Liver (tissue), 9 donors: ENCODE measurements around the gene SIL1. TPM values are rescaled to one million over a fixed set of nuclear protein-coding genes. Genes with fewer than 3 reads are reported as not detected.

Source experiments
- DNase-seq: peaks from one replicate; pipeline ENCODE4 v3.0.0-alpha.2; 2017; ENCODE audit warnings: low spot score
- H3K27ac ChIP-seq, 2 donors: one replicate each; pipeline ENCODE4 v1.7.0; 2013; ENCODE audit warnings: inconsistent platforms in 2 of 2, low read length in 2 of 2, control low read depth in 1 of 2, low read depth in 1 of 2, mild to moderate bottlenecking in 1 of 2
- H3K27me3 ChIP-seq, 4 donors: one replicate each; pipeline versions ENCODE4 v1.6.1 to v1.7.0; 2013; ENCODE audit warnings: low read length in 3 of 4, inconsistent platforms in 1 of 4, mild to moderate bottlenecking in 1 of 4, moderate library complexity in 1 of 4; ENCODE audit not compliant: control insufficient read depth in 4 of 4, insufficient read depth in 4 of 4
- H3K36me3 ChIP-seq, 4 donors: one replicate each; pipeline versions ENCODE4 v1.6.1 to v1.7.0; 2013; ENCODE audit warnings: low read length in 3 of 4, mild to moderate bottlenecking in 3 of 4, low read depth in 1 of 4, moderate library complexity in 1 of 4; ENCODE audit not compliant: control insufficient read depth in 4 of 4, insufficient read depth in 3 of 4
- H3K4me1 ChIP-seq, 4 donors: one replicate each; pipeline versions ENCODE4 v1.6.1 to v1.7.0; 2013; ENCODE audit warnings: low read length in 3 of 4, mild to moderate bottlenecking in 3 of 4, moderate library complexity in 1 of 4; ENCODE audit not compliant: control insufficient read depth in 4 of 4, insufficient read depth in 4 of 4
- H3K4me3 ChIP-seq, 3 donors: one replicate each; pipeline versions ENCODE4 v1.6.1 to v1.7.0; 2013; ENCODE audit warnings: low read length in 3 of 3, control low read depth in 1 of 3, low read depth in 1 of 3, mild to moderate bottlenecking in 1 of 3
- H3K9ac ChIP-seq, 2 donors: one replicate each; pipeline ENCODE4 v1.7.0; 2013; ENCODE audit warnings: low read length in 2 of 2, mild to moderate bottlenecking in 2 of 2, moderate library complexity in 2 of 2, control low read depth in 1 of 2, low read depth in 1 of 2
- H3K9me3 ChIP-seq, 4 donors: one replicate each; pipeline versions ENCODE4 v1.6.1 to v1.7.0; 2013; ENCODE audit warnings: low read length in 3 of 4; ENCODE audit not compliant: control insufficient read depth in 4 of 4
- FOXA1 ChIP-seq: IDR thresholded peaks from 2 replicates; pipeline ENCODE4 v1.6.1; 2016; ENCODE audit warnings: antibody characterized with exemption
- FOXA2 ChIP-seq: IDR thresholded peaks from 2 replicates; pipeline ENCODE4 v1.6.1; 2016; ENCODE audit warnings: antibody characterized with exemption
- GABPA ChIP-seq, 2 donors: IDR thresholded peaks in 1 of 2; conservative IDR thresholded peaks in 1 of 2; 2 replicates each; pipeline ENCODE4 v1.6.1; 2016; ENCODE audit warnings: antibody characterized with exemption in 2 of 2, mild to moderate bottlenecking in 1 of 2, moderate library complexity in 1 of 2
- HNF4G ChIP-seq: IDR thresholded peaks from 2 replicates; pipeline ENCODE4 v1.6.1; 2016; ENCODE audit warnings: antibody characterized with exemption
- JUND ChIP-seq, 2 donors: IDR thresholded peaks; 2 replicates each; pipeline ENCODE4 v1.6.1; 2016; ENCODE audit warnings: antibody characterized with exemption in 2 of 2
- NR2F2 ChIP-seq: IDR thresholded peaks from 2 replicates; pipeline ENCODE4 v1.6.1; 2016; ENCODE audit warnings: antibody characterized with exemption
- RAD21 ChIP-seq, 2 donors: IDR thresholded peaks; 2 replicates each; pipeline ENCODE4 v1.6.1; 2016; ENCODE audit warnings: antibody characterized with exemption in 2 of 2, mild to moderate bottlenecking in 2 of 2
- RXRA ChIP-seq, 2 donors: IDR thresholded peaks; 2 replicates each; pipeline ENCODE4 v1.6.1; 2017 to 2018; ENCODE audit warnings: antibody characterized with exemption in 2 of 2, mild to moderate bottlenecking in 1 of 2
- SP1 ChIP-seq: IDR thresholded peaks from 2 replicates; pipeline ENCODE4 v1.6.1; 2018; ENCODE audit warnings: antibody characterized with exemption, mild to moderate bottlenecking
- TAF1 ChIP-seq: conservative IDR thresholded peaks from 2 replicates; pipeline ENCODE4 v1.6.1; 2016; ENCODE audit warnings: antibody characterized with exemption, mild to moderate bottlenecking
- YY1 ChIP-seq: IDR thresholded peaks from 2 replicates; pipeline ENCODE4 v1.6.1; 2016; ENCODE audit warnings: antibody characterized with exemption, mild to moderate bottlenecking
- WGBS: extraction: QIAGEN DNeasy Blood & Tissue Kit; methylation state at CpG from one replicate; pipeline ENCODE4 v1.1.7; 2013; 5-methylcytosine and 5-hydroxymethylcytosine counted together
- polyA plus RNA-seq, 2 donors: library from polyadenylated mRNA; stranded (reverse) in 1 of 2; unstranded in 1 of 2; fragments of 200-250 nt in 1 of 2; fragments of >200 nt in 1 of 2; fragmentation: Nextera tagmentation in 1 of 2; extraction: Ambion mirVana in 1 of 2; gene quantifications; one replicate each; pipeline versions ENCODE4 v1.2.1 to v1.2.3, GENCODE V29; 2013 to 2015
- total RNA-seq, 2 donors: library from RNA; depleted of rRNA; stranded (reverse); fragments of >200 nt; gene quantifications; one replicate each; pipeline ENCODE4 v1.2.3, GENCODE V29; 2014
- TF ChIP-seq, protein P1 (sequence below): IDR thresholded peaks from 2 replicates; pipeline ENCODE4 v1.6.1; 2016; ENCODE audit warnings: antibody characterized with exemption, mild to moderate bottlenecking
- TF ChIP-seq, protein P2 (sequence below): IDR thresholded peaks from 2 replicates; pipeline ENCODE4 v1.6.1; 2016; ENCODE audit warnings: antibody characterized with exemption
- TF ChIP-seq, protein P3 (sequence below): IDR thresholded peaks from 2 replicates; pipeline ENCODE4 v1.6.1; 2016; ENCODE audit warnings: antibody characterized with exemption
- TF ChIP-seq, protein P4 (sequence below): fragments of 150-350 bp; IDR thresholded peaks from 2 replicates; pipeline ENCODE4 v1.5.1; 2017; ENCODE audit warnings: improper control_type of control experiment, low read depth, low read length; ENCODE audit not compliant: missing input control
- TF ChIP-seq, protein P5 (sequence below): IDR thresholded peaks from 2 replicates; pipeline ENCODE4 v1.6.1; 2016; ENCODE audit warnings: antibody characterized with exemption
- donor health status: healthy.
- donor health status: healthy.
- donor health status: healthy.
- donor health status: healthy.
- donor health status: healthy.

Gene SIL1
- total and polyA plus RNA-seq, 4 donors = 38.1 to 95.1 (median 76.2) TPM

DNA sequence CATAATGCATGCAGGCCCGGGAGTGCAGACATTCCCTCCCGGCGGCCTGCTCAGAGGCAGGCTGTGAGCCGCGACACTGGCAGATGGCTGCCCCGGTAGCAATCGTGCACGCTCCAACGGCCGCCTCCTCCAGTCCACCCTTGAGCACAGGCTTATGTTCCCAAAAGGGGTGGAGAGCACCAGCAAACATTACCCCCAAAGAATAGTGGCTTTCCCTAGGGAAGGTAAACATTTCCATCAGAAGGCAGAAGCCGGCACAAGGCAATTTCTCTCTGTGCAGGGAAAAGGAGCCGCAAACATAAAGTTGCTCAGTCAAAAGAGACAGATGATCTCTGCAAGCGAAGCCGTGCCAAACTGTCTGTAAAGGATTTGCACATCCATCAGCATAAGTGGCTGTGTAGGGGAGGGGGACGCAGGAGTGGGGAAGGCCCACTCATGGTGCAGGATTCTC lies 92.5 kb downstream of the SIL1 start:
- no peaks in the 10 kb centered on the region for H3K4me1 ChIP-seq
- peaks cover 0 to 2% (median under 1%) of the 10 kb centered on the region in 4 donors for H3K36me3 ChIP-seq
- no peak overlapping the region for H3K4me3 ChIP-seq
- no peak overlapping the region for H3K27ac ChIP-seq
- DNase-seq = no peak
- WGBS = 87% methylated on average over 15 of the region's 15 CpGs
- no peaks in the 10 kb centered on the region for H3K9me3 ChIP-seq
- no peaks in the 10 kb centered on the region for H3K27me3 ChIP-seq
- no peak overlapping the region for H3K9ac ChIP-seq
- TF ChIP-seq FOXA1 (no peak), TAF1 (no peak), RAD21 (IDR thresholded peaks at IDR 0.05) (no peak), GABPA (IDR thresholded peaks at IDR 0.05 in 1 of 2, conservative IDR thresholded peaks at IDR 0.05 in 1 of 2) (no peak), FOXA2 (no peak), SP1 (no peak), NR2F2 (no peak), JUND (IDR thresholded peaks at IDR 0.05) (no peak), RXRA (IDR thresholded peaks at IDR 0.05) (no peak), YY1 (no peak), HNF4G (no peak)
- TF ChIP-seq, protein P1, sequence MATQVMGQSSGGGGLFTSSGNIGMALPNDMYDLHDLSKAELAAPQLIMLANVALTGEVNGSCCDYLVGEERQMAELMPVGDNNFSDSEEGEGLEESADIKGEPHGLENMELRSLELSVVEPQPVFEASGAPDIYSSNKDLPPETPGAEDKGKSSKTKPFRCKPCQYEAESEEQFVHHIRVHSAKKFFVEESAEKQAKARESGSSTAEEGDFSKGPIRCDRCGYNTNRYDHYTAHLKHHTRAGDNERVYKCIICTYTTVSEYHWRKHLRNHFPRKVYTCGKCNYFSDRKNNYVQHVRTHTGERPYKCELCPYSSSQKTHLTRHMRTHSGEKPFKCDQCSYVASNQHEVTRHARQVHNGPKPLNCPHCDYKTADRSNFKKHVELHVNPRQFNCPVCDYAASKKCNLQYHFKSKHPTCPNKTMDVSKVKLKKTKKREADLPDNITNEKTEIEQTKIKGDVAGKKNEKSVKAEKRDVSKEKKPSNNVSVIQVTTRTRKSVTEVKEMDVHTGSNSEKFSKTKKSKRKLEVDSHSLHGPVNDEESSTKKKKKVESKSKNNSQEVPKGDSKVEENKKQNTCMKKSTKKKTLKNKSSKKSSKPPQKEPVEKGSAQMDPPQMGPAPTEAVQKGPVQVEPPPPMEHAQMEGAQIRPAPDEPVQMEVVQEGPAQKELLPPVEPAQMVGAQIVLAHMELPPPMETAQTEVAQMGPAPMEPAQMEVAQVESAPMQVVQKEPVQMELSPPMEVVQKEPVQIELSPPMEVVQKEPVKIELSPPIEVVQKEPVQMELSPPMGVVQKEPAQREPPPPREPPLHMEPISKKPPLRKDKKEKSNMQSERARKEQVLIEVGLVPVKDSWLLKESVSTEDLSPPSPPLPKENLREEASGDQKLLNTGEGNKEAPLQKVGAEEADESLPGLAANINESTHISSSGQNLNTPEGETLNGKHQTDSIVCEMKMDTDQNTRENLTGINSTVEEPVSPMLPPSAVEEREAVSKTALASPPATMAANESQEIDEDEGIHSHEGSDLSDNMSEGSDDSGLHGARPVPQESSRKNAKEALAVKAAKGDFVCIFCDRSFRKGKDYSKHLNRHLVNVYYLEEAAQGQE = no peak
- TF ChIP-seq, protein P2, sequence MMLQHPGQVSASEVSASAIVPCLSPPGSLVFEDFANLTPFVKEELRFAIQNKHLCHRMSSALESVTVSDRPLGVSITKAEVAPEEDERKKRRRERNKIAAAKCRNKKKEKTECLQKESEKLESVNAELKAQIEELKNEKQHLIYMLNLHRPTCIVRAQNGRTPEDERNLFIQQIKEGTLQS = no peak
- TF ChIP-seq, protein P3, sequence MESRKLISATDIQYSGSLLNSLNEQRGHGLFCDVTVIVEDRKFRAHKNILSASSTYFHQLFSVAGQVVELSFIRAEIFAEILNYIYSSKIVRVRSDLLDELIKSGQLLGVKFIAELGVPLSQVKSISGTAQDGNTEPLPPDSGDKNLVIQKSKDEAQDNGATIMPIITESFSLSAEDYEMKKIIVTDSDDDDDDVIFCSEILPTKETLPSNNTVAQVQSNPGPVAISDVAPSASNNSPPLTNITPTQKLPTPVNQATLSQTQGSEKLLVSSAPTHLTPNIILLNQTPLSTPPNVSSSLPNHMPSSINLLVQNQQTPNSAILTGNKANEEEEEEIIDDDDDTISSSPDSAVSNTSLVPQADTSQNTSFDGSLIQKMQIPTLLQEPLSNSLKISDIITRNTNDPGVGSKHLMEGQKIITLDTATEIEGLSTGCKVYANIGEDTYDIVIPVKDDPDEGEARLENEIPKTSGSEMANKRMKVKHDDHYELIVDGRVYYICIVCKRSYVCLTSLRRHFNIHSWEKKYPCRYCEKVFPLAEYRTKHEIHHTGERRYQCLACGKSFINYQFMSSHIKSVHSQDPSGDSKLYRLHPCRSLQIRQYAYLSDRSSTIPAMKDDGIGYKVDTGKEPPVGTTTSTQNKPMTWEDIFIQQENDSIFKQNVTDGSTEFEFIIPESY = no peak
- TF ChIP-seq, protein P4, sequence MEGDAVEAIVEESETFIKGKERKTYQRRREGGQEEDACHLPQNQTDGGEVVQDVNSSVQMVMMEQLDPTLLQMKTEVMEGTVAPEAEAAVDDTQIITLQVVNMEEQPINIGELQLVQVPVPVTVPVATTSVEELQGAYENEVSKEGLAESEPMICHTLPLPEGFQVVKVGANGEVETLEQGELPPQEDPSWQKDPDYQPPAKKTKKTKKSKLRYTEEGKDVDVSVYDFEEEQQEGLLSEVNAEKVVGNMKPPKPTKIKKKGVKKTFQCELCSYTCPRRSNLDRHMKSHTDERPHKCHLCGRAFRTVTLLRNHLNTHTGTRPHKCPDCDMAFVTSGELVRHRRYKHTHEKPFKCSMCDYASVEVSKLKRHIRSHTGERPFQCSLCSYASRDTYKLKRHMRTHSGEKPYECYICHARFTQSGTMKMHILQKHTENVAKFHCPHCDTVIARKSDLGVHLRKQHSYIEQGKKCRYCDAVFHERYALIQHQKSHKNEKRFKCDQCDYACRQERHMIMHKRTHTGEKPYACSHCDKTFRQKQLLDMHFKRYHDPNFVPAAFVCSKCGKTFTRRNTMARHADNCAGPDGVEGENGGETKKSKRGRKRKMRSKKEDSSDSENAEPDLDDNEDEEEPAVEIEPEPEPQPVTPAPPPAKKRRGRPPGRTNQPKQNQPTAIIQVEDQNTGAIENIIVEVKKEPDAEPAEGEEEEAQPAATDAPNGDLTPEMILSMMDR = no peak
- TF ChIP-seq, protein P5, sequence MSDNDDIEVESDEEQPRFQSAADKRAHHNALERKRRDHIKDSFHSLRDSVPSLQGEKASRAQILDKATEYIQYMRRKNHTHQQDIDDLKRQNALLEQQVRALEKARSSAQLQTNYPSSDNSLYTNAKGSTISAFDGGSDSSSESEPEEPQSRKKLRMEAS = no peak
